Fibroblast of skin of right quadriceps (primary cell): ENCODE results near the gene SPEG.

ENCODE experiments used
- DNase-seq: peaks from one replicate; pipeline ENCODE4 v3.0.0-alpha.2; 2013

The SPEG gene

DNA sequence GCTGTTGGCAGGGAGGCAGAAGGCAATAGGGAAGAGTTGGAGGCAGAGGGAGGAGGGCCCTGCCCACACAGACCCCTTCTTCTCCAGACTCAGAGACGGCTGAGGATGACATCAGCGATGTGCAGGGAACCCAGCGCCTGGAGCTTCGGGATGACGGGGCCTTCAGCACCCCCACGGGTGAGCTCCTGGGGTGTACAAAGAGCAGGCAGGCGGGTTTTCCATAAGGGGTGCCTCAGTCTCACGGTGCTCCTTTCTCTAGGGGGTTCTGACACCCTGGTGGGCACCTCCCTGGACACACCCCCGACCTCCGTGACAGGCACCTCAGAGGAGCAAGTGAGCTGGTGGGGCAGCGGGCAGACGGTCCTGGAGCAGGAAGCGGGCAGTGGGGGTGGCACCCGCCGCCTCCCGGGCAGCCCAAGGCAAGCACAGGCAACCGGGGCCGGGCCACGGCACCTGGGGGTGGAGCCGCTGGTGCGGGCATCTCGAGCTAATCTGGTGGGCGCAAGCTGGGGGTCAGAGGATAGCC lies 10.0 kb downstream of the SPEG start:
- DNase-seq = peak; percentile 53

DNA sequence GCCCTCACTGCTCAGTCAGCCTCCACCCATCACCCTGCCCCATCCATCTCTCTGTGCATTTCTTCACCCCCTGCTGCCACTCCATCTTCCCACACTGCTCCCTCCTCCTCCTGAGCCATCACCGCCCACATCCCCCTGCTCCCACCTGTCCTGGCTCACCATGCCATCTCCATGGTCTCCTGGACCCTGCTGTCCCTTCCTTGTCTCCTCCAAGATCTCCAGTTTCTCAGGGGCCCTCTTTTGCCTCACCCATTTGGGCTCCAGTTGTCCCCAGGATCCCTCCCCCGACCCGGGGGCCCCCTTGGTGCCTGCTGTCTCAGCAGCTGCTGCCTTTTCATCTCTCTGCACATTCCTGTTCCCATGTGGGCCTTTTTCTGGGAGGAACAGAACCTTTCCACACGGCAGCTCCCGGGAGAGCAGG lies 10.6 kb downstream of the SPEG start:
- DNase-seq = no peak

- peak; percentile 64 for DNase-seq
These were observed 11.5 kb downstream of the SPEG start for GRCh38 chr2:219446101-219446504.

DNA sequence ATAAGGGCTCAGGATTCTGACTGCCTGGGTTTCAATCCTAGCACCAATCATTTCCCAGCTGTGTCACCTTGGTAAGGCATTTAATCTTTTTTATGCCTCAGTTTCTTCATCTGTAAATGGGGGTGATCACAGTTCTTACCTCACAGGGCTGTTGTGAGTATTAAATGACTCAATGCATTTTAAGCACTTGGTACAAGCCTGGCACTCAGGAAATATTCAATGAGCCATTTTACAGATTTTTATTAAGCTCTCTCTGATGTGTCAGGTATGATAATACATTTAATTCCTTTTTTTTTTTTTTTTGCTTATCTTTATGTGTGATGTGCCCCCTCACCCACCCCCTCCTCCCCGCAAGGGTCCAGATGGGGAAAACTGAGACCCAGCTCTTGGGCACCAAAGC lies 12.0 kb downstream of the SPEG start:
- no peak for DNase-seq

- peak; percentile 37 for DNase-seq
These were observed 12.8 kb downstream of the SPEG start for GRCh38 chr2:219447242-219448098.

DNA sequence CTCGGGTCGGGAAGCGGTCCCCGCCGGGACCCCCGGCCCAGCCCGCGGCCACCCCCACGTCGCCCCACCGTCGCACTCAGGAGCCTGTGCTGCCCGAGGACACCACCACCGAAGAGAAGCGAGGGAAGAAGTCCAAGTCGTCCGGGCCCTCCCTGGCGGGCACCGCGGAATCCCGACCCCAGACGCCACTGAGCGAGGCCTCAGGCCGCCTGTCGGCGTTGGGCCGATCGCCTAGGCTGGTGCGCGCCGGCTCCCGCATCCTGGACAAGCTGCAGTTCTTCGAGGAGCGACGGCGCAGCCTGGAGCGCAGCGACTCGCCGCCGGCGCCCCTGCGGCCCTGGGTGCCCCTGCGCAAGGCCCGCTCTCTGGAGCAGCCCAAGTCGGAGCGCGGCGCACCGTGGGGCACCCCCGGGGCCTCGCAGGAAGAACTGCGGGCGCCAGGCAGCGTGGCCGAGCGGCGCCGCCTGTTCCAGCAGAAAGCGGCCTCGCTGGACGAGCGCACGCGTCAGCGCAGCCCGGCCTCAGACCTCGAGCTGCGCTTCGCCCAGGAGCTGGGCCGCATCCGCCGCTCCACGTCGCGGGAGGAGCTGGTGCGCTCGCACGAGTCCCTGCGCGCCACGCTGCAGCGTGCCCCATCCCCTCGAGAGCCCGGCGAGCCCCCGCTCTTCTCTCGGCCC lies 13.6 kb downstream of the SPEG start:
- DNase-seq = no peak

DNA sequence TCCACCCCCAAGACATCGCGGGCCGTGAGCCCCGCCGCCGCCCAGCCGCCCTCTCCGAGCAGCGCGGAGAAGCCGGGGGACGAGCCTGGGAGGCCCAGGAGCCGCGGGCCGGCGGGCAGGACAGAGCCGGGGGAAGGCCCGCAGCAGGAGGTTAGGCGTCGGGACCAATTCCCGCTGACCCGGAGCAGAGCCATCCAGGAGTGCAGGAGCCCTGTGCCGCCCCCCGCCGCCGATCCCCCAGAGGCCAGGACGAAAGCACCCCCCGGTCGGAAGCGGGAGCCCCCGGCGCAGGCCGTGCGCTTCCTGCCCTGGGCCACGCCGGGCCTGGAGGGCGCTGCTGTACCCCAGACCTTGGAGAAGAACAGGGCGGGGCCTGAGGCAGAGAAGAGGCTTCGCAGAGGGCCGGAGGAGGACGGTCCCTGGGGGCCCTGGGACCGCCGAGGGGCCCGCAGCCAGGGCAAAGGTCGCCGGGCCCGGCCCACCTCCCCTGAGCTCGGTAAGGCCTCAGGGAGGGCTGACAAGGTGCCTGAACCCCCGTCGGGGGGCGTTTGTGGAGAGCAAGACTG lies 14.2 kb downstream of the SPEG start:
- DNase-seq = no peak

DNA sequence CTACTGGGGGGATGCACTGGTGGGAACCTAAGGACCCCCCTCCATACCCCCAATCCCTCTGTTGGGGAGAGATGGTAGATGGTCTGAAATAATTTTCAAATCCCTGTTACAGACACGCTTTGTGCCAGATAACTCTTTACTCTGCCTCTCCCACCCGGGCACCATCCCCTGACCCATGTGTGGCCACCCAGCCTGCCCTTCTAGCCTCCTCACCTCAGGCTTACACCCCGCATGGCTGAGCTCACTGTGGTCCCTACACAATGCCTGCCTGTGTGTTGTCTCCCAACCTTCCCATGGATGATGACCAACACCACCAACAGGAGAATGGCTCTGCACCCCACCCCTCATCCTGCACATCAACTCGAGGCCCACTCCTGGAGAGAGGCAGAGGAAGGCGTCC lies 15.0 kb downstream of the SPEG start:
- no peak for DNase-seq

GRCh38 chr2:219451661-219452360 lies 17.2 kb downstream of the SPEG start:
- no peak for DNase-seq

DNA sequence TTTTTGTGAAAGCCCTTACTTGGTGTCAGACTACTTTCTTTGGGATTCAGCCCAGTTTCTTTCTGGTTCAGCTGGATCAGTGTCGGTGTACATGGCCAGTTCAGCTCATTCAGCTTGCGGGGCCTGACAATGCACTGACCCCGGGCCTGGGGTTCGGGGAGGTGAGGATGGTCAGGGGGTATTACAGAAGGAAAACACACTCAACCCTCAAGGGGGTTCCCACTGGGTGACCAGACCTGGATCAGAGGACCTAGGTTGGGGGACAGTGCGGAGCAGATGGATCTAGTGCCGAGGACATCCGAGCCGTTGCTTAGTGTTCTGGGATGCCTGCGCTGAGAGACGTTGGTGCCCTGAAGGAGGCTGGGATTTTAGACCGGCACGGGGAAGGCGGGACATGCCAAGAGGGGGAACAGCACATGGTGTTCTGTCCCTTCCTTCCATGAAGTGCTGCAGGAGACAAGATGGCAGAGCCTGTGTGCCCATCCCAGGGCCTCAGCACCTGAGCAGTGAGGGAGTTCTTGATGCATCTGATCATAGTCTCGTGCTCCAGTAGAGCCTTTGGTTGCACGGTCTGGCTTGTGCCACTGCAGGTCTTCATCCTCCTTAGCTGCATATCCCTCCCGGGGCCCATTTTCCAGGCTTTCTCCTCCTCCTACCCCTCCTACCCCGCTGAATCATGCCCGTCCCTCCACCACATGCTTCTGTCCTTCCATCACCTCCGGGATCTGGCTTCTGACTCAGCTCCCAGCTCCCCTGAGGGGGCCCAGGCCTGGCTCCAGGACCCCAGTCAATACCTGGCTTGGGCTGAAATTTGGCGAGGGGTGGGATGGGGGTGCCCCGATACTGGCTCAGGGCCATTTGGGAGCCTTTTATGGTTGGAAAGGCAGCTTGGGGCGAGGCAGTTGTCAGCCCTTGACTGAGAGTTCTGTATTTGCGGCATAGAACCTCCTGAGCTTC lies 18.0 kb downstream of the SPEG start:
- peak; percentile 99 for DNase-seq

GRCh38 chr2:219453671-219454590 lies 19.3 kb downstream of the SPEG start:
- peak; percentile 97 for DNase-seq

GRCh38 chr2:219455581-219455980 lies 20.9 kb downstream of the SPEG start:
- no peak for DNase-seq

DNA sequence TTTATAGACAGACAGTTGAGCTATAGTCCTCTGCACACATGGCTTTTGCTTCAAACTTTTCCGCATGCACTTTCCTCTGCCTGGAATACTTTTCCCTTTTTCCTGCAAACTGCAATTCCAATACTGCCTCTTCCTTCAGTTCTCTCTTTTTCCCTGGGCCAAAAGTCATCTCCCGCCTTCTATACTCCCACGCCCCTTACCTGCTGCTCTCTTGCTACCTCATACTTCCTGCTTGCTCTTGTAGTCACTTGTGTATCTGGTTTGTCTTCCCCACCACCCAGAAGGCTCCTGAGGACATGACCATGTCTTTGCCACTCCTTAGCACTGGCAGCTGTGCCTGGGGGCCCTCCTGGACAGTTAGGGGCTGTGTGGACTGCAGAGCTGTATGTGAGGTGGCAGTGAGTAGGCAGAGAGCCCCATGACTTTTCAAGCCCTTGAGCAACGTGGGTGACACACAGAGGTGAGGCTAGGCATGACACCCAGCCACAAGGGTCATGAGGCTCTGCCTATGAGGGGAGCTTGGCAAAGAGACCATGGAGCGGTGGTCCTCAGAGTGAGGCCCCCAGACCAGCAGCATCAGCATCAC lies 23.2 kb downstream of the SPEG start:
- no peak for DNase-seq

GRCh38 chr2:219458996-219459395 lies 24.4 kb downstream of the SPEG start:
- DNase-seq = no peak

- DNase-seq = peak; percentile 40
These were observed 25.0 kb downstream of the SPEG start for GRCh38 chr2:219459460-219460311.

GRCh38 chr2:219460424-219460926 lies 25.8 kb downstream of the SPEG start:
- DNase-seq = peak; percentile 82

DNA sequence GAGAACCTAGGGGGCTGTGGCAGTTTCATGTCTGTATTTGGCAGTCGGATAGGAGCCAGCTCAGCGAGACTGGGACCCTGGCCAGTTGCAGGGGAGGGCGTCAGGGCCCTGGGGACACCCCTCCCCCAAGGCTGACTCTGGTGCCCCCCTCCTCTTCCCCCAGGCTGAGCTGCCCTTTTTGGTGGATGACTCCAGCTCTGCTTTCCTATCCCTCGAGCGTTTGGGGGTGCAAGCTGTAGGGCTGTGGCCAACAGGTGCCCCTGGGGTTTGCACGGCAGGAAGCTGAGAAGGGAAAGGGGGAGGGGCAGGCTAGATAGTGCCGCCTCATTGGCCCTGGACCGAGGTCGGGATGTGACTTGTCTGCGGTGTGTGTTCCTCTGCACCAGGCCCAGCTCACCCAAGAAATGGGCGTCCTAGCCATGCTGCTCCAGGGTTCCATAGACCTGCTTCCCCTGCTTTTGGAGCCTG lies 26.4 kb downstream of the SPEG start:
- peak; percentile 67 for DNase-seq

DNA sequence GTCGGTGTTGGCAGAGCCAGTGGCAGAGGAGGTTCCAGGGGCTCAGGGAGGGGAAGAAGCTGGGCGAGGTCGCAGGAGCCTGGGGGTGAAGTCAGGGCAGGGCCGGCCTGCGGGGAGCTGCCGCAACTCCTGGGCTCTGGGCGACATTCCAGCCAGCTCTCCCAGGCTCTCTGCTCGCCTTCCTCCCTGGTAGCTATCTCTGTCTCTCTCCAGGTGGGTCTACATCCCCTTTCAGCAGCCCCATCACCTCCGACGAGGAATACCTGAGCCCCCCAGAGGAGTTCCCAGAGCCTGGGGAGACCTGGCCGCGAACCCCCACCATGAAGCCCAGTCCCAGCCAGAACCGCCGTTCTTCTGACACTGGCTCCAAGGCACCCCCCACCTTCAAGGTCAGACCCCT lies 27.0 kb downstream of the SPEG start:
- no peak for DNase-seq

DNA sequence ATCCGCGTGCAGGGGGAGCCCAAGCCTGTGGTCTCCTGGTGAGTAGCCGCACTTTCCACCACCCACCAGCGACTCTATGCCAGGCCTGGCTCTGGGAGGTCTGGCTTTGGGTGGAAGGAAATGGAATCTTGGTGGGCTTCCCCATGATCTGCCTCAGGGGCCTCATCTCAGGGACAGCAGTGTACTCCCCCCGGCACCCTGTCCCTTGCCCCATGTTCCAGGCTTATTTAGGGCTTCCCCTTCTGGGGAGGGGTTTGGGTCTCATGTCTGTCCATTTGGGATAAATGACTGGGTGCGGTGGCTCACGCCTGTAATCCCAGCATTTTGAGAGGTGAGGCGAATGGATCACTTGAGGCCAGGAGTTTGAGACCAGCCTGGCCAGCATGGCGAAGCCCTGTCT lies 27.7 kb downstream of the SPEG start:
- DNase-seq = no peak
